Adrenal gland (tissue), 5 donors: ENCODE results near the gene CCDC74A.

ENCODE experiments used
- CTCF ChIP-seq, 6 experiments: fragments of 450-650 bp in 4 of 6; fragments of 200-600 bp in 2 of 6; sonication (generic) in 1 of 6; IDR thresholded peaks; 1 replicate in 5 of 6; 2 replicates in 1 of 6; pipeline versions ENCODE4 v1.5.1 to v1.8.0; 2016 to 2021; ENCODE audit warnings: antibody characterized with exemption in 6 of 6, mild to moderate bottlenecking in 2 of 6, moderate library complexity in 1 of 6
- POLR2A ChIP-seq, 2 donors: fragments of 450-650 bp; IDR thresholded peaks; one replicate each; pipeline ENCODE4 v1.6.1; 2017; ENCODE audit warnings: antibody characterized with exemption in 2 of 2, mild to moderate bottlenecking in 2 of 2, moderate library complexity in 1 of 2
- donor health status: DM: no; HTN: no; CAD: no.

- TF ChIP-seq CTCF (IDR thresholded peaks at IDR 0.05) (no peak), POLR2A (IDR thresholded peaks at IDR 0.05) (no peak)
Observed at GRCh38 chr2:131535526-131535925, 7.8 kb downstream of the CCDC74A start.
